Hematopoietic multipotent progenitor cell treated with erythropoietin and hydrocortisone succinate and interleukin-3 and kit ligand, for 8 days (in vitro differentiated cells): ENCODE results near the gene SPAG8.

Source experiments
- DNase-seq: peaks from one replicate; pipeline ENCODE4 v3.0.0-alpha.2; 2015

The SPAG8 gene

GRCh38 chr9:35808433-35808832 lies 3.6 kb downstream of the SPAG8 start:
- no peak for DNase-seq

GRCh38 chr9:35806101-35806500 lies 6.0 kb downstream of the SPAG8 start:
- no peak for DNase-seq

DNA sequence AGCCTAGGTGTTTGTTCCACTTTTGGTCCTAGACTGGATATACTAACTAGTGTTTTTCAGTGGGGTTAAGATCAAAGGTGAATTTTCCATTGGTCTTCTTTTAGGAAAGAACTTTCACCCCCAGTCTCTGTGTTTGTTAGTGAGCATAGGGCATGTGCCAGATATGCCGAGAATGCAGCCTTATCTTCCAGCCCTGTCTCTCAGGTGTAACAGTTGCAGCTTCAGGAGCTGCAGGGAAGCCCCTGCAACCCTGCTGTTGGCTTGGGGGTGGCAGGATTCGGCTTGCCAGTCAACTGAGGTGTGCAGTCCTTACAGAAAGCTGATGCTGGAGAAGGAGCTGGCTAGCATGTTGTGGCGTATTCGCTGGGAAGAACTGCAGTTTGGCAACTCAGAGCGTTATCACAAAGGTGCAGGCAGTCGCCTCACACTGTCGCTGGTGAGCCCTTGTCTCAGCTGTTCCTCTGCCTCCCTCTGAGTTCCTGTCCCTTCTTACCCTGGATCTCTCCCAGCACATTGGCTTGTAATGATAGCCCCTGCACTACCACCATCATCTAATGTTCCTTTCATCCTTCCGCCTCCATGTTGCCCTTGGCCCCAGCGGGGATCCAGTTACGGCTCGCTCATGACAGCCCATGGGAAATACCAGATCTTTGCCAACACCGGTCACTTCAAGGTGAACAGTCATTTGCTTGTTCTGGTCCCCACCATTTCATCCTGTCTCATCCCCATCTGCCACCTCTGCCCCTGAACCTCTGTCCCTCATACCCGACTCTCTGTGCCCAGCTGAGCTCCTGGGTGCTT lies 10.5 kb downstream of the SPAG8 start:
- DNase-seq, result no peak

DNA sequence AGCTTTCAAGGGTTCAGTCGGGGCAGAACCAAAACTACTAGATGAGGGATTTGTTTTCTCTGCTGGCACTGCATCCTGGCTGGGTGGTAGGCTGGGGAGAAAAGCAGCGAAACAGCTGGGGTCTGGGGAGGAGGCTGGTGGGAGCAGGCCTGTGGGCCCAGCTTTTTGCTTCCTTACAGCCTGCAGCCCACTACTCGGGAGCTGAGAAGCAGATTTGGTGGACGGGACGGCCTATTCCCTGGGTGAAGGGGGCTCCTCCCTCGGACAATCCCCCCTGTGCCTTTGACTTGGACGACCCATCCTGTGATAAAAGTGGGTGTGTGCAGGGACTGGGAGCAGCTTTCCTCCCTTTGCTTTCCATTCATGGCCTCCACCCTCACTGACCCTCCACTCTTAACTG lies 11.5 kb downstream of the SPAG8 start:
- DNase-seq, result no peak

DNA sequence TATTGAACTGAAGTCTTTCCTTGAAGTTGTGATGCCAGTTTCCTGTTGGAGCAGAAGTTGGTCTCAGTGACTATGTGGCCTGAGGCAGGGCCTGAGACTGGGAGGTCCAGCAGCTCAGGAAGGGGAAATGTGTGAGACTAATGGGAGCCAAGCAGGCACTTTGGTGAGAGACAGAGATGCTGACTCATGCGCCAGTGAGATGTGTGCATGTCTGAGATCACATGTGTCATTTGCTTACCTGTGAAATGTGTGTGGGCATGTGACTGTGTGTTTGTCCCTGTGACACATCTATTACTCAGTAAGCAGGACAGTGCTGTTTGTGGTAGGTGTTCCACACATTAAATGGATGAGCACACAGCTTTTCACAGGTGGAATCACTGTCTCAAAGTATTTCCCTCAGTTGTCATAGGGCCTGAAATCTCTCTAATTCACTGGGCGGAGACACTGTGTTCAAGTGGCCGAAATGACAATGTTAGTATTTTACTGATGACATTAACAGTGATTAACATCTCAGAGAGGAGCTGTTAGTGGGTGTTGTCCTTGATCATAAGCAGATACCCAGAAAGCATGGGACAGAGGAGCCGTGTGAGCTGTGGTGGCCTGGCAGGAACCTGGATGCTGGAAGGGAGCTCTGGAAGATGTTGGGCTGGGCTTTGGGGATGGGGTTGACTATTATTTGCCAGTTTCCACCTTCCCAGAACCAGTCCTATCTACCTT lies 13.2 kb downstream of the SPAG8 start:
- DNase-seq, result no peak

GRCh38 chr9:35797311-35798109 lies 14.6 kb downstream of the SPAG8 start:
- no peak for DNase-seq

- no peak for DNase-seq
Observed at GRCh38 chr9:35795695-35796094, 16.4 kb downstream of the SPAG8 start.

DNA sequence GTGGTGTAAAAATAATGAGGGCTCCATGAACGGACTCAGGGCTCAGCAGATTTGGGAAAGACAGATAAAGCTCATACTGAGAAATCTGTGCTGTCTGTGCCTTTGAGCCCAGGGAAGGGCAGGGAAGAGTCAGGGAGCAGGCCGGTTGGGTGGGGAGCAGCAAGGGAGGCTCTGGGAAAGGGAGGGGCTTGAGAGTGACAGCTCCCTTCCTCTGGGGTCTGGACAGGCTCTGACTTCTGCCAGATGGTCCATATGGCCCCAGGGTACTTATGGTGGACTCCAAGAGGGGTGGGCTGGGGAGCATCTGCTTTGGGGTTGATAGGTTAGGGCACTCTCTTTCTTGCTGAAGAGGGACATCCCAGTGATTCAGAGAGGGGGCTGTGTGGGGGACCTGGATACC lies 18.6 kb downstream of the SPAG8 start:
- no peak for DNase-seq

- DNase-seq, result no peak
Observed at GRCh38 chr9:35792826-35793225, 19.2 kb downstream of the SPAG8 start.

- no peak for DNase-seq
Observed at GRCh38 chr9:35792024-35792813, 19.8 kb downstream of the SPAG8 start.

DNA sequence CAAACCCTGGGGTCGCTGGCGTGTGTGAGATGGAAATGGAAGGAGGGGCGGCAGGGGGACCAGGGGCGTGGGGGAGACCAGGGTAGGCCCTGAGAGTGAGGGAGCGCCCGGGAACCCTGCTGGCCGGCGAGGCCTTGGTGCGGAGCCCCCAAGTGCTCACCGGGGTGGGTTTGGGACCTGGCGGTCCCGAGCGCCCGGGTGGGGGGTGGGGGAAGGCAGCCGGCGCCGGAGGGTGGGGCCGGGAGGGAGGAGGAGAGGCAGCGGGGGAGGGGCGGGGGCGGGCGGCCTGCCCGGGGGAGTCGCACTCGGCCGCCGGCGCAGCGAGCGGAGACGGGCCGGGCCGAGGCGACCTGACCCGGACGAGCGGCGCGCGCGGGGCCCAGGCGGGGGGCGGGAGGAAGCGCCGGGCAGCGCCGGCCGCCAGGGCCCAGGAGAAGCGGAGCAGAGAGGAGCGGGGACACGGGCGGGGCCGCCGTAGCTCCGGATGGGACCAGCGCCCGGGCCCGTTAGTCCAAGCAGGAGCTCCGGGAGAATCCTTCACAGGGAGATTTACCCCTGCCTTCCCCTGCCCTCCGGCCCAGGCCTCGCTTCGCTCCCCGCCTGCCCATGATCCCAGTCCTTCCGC lies 20.7 kb downstream of the SPAG8 start, which contains the start of gene NPR2:
Gene NPR2, plus strand, starts transcription at position 295 of the 625 bp plus-strand sequence. CDS start 818 bp downstream, outside the sequence.
- no peak for DNase-seq

GRCh38 chr9:35790385-35791296 lies 21.4 kb downstream of the SPAG8 start:
- DNase-seq, result peak; percentile 78

DNA sequence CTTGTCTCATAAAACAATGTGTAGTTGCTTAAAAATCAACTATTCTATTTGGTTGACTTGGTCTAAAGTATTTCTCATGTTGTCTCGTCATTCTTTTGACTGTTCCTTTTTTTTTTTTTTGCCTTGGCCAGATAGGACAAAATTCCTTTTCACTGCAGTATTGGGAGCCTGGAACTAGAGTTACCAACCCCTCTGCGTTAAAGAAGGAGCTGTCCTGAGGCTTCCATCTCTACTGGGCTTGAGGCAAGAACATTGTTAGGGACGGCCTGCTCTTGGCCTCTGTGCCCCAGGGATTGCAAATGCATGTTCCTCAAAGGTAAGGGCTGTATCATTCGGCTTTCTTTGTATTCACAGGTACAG lies 22.1 kb downstream of the SPAG8 start:
- DNase-seq, result no peak

- DNase-seq, result no peak
Observed at GRCh38 chr9:35789541-35789940, 22.5 kb downstream of the SPAG8 start.

DNA sequence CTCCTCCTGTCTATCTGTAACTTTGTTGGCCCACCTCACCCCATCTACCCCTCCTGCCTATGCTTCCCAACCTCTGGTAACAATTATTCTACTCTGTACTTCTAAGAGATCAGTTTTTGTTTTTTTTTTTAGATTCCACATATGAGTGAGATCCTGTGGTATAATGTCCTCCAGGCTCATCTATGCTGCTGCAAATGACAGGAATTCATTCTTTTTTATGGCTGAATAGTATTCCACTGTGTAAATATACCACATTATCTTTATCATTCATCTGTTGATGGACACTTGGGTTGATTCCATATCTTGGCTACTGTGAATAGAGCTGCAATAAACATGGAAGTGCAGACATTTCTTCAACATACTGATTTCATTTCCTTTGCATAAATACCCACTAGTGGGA lies 28.6 kb downstream of the SPAG8 start:
- DNase-seq, result no peak

GRCh38 chr9:35781066-35781465 lies 31.0 kb downstream of the SPAG8 start:
- DNase-seq, result no peak

- DNase-seq, result no peak
Observed at GRCh38 chr9:35778496-35778895, 33.6 kb downstream of the SPAG8 start.

- no peak for DNase-seq
Observed at GRCh38 chr9:35776018-35776417, 36.0 kb downstream of the SPAG8 start.

DNA sequence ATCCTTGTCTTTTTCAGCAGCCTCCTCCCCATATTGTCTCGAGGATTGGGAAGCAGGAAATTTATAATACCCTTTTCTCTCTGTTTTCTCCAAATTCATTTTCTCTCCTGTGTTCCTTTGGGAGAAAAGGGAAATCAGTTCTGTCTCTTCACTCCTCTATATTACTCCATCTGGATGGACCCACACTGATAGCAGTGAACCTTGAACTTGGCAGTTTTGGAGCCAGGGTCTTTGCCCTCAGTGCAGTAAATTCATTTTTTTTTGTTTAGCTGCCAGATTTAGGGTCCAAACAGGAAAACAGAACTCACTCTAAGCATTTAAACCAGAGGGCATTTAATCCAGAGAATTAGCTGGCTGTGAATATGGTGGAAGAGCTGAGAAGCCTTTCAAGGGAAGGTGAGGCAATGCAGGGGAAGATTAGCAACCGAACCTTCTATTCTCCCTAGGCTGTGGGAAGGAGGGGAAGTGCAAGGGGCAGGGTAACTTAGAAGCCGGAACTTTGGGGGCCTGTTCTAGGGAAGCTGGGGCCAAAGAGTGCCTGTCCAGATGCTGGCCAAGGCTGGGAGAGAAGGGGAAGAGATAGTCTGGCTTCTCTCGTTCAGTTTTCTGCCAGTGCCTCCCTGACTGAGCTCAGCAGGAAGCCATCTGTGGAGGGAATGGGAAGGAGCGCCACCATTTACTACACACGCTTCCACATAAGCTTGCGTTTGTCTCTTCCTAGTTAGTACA lies 37.0 kb downstream of the SPAG8 start:
- no peak for DNase-seq

DNA sequence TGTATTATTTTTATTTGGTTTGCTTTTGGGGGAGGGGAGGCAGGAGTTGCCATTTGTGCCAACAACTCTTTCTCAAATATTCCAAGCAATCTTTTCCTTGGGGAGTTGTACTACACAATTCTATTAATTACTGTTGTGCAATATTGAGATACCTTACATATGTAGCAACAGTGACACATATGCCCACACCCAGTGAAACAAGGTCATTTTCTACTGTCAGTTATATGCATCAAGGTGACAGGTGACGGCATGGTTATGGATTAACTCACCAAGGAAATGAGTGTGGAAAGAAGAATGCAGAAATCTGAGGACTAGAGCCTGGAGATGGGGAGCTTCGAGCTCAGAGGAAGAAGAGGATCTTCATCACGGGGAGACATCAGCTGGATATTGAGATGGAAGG lies 40.1 kb downstream of the SPAG8 start:
- no peak for DNase-seq
